Esophagus squamous epithelium (tissue), 4 donors: Measurements from ENCODE around the gene IQCF2.

ENCODE experiments used
- CTCF ChIP-seq, 6 experiments: fragments of 450-650 bp in 4 of 6; fragments of 200-600 bp in 2 of 6; sonication (generic) in 2 of 6; IDR thresholded peaks; one replicate each; pipeline ENCODE4 v1.5.1; 2016 to 2019; ENCODE audit warnings: antibody characterized with exemption in 6 of 6, mild to moderate bottlenecking in 4 of 6, moderate library complexity in 4 of 6
- POLR2A ChIP-seq, 4 donors: fragments of 450-650 bp; IDR thresholded peaks; one replicate each; pipeline ENCODE4 v1.6.1; 2017; ENCODE audit warnings: antibody characterized with exemption in 4 of 4, mild to moderate bottlenecking in 4 of 4, moderate library complexity in 3 of 4

GRCh38 chr3:51874889-51875288, 13.5 kb downstream of the IQCF2 start:
- TF ChIP-seq CTCF (IDR thresholded peaks at IDR 0.05) (no peak), POLR2A (IDR thresholded peaks at IDR 0.05) (no peak)
